Measurements from ENCODE around the gene SDK1. TPM values are rescaled to one million over a fixed set of nuclear protein-coding genes. Genes with fewer than 3 reads are reported as not detected.

SDK1 gene
- total and polyA plus RNA-seq, 2 of the 8 experiments (the other 6 are each of a cell fraction or from before 2014, with no cell fraction given) = 3.3 to 7.2 TPM

DNA sequence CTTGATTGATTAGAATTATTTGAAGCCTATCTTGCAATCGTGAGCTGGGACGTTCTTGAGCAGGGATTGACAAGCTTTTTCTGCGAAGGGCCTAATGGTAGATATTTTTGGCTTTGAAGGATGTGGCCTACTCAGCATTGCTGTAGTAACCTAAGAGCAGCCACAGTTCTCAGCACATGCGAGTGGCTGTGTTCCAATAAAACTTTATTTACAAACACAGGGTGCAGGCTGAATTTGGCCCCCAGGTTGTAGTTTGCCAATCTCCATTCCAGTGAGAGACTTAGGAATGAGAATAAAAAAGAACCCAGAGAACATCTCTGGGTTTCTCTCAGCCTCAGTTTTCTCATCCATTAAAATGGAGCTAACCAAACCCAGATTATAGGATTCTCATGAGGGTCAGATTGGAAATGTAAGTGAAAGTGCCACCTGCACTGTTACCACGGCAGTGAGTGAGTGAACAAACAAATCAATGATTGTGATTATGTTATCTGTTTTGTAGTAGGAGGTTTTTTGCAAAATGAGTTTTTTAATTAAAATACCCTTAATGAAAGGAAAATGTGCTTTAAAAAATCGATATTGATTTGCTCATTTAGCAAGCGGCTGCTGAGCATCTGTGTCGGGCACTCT lies 664.0 kb downstream of the SDK1 start (continued):
- TF ChIP-seq JUN (IDR thresholded peaks at IDR 0.05; ENCODE audit: low read depth, low read length) = no peak
- no peak for TF ChIP-seq TAF7 (optimal IDR thresholded peaks at IDR 0.05; ENCODE audit: borderline replicate concordance, low read depth, low read length)
